GM12891 (cell line): ENCODE results near the gene TOB1.

Source experiments
- PAX5 ChIP-seq: IDR thresholded peaks from 2 replicates; pipeline ENCODE4 v1.6.1; 2011; ENCODE audit warnings: low read length, moderate library complexity, mild to moderate bottlenecking; ENCODE audit not compliant: insufficient read depth, severe bottlenecking
- POLR2A ChIP-seq: IDR thresholded peaks from 2 replicates; pipeline ENCODE4 v1.6.1; 2011; ENCODE audit warnings: low read depth, low read length, control low read depth
- POLR2AphosphoS5 ChIP-seq: IDR thresholded peaks from 2 replicates; pipeline ENCODE4 v1.6.1; 2011; ENCODE audit warnings: low read depth, low read length, control low read depth
- POU2F2 ChIP-seq: IDR thresholded peaks from 2 replicates; pipeline ENCODE4 v1.6.1; 2011; ENCODE audit warnings: low read depth, mild to moderate bottlenecking, control low read depth, low read length, moderate library complexity
- SPI1 ChIP-seq: IDR thresholded peaks from 2 replicates; pipeline ENCODE4 v1.6.1; 2011; ENCODE audit warnings: low read depth, low read length, control low read depth
- TAF1 ChIP-seq: IDR thresholded peaks from 2 replicates; pipeline ENCODE4 v1.6.1; 2011; ENCODE audit warnings: low read depth, low read length, control low read depth

GRCh38 chr17:50909765-50910605, 43.8 kb upstream of the TOB1 start:
- TF ChIP-seq POLR2AphosphoS5: no peak
- no peak for TF ChIP-seq POLR2A
- TF ChIP-seq PAX5: no peak
- no peak for TF ChIP-seq SPI1
- no peak for TF ChIP-seq TAF1
- no peak for TF ChIP-seq POU2F2
